BLaER1 (cell line): ENCODE results near the gene TRAPPC13.

Experiments
- H3K27ac ChIP-seq: shearing (Covaris generic); formaldehyde crosslinking; 2 replicates; pipeline ENCODE4 v1.8.1; 2022
- H3K27me3 ChIP-seq: shearing (Covaris generic); formaldehyde crosslinking; 2 replicates; pipeline ENCODE4 v1.8.1; 2022
- H3K36me3 ChIP-seq: shearing (Covaris generic); formaldehyde crosslinking; 2 replicates; pipeline ENCODE4 v1.8.1; 2022
- H3K4me1 ChIP-seq: shearing (Covaris generic); formaldehyde crosslinking; 2 replicates; pipeline ENCODE4 v1.8.1; 2022
- H3K4me2 ChIP-seq: shearing (Covaris generic); formaldehyde crosslinking; 2 replicates; pipeline ENCODE4 v1.8.1; 2022
- H3K4me3 ChIP-seq: shearing (Covaris generic); formaldehyde crosslinking; 2 replicates; pipeline ENCODE4 v1.8.1; 2022
- H3K9ac ChIP-seq: shearing (Covaris generic); formaldehyde crosslinking; 2 replicates; pipeline ENCODE4 v1.8.1; 2022
- H3K9me3 ChIP-seq: shearing (Covaris generic); formaldehyde crosslinking; 2 replicates; pipeline ENCODE4 v1.8.1; 2022
- H4K20me1 ChIP-seq: shearing (Covaris generic); formaldehyde crosslinking; 2 replicates; pipeline ENCODE4 v1.8.1; 2022
- Cebpa-rat ChIP-seq: shearing (Covaris generic); IDR thresholded peaks from 2 replicates; pipeline ENCODE4 v1.8.1; 2022

Gene TRAPPC13

DNA sequence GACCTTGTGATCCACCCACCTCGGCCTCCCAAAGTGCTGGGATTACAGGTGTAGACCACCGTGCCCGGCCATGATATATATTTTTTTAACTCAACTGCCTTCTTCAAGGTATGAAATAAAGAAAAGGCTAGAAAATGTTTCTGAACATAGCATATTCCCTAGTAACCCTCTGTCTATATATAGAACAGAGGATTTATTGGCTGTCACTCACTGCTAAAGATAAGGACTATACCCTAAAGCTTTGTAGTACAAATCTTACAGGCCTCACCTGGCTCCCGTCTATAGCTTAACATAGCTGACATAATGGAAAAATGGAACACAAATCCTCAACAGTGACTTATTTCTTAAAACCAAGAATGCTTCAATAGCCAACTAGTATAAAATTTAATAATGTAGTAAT lies 82.8 kb downstream of the TRAPPC13 start:
- Histone ChIP-seq H3K9ac (no peak overlapping the region), H3K27ac (no peak overlapping the region)
- no peak for TF ChIP-seq Cebpa-rat

GRCh38 chr5:65708145-65708544 lies 83.3 kb downstream of the TRAPPC13 start:
- H3K36me3 ChIP-seq: peaks cover 46% of the 10 kb centered on the region
- no peak for TF ChIP-seq Cebpa-rat

More for the DNA sequence above, 82.8 kb downstream of the TRAPPC13 start:
- peaks cover 45% of the 10 kb centered on the region for H3K36me3 ChIP-seq
- no peaks in the 10 kb centered on the region for H3K9me3 ChIP-seq
- no peak overlapping the region for H3K4me2 ChIP-seq
- H3K4me1 ChIP-seq: no peaks in the 10 kb centered on the region
- no peaks in the 10 kb centered on the region for H4K20me1 ChIP-seq
- H3K27me3 ChIP-seq: no peaks in the 10 kb centered on the region
- no peak overlapping the region for H3K4me3 ChIP-seq

More at GRCh38 chr5:65708145-65708544, 83.3 kb downstream of the TRAPPC13 start:
- Histone ChIP-seq H3K27me3 (no peaks in the 10 kb centered on the region), H3K4me3 (no peak overlapping the region), H3K27ac (no peak overlapping the region), H3K4me1 (no peaks in the 10 kb centered on the region), H3K9me3 (no peaks in the 10 kb centered on the region), H3K9ac (no peak overlapping the region), H4K20me1 (no peaks in the 10 kb centered on the region), H3K4me2 (no peak overlapping the region)
